ENCODE data around the gene PKD1L1. TPM values are rescaled to one million over a fixed set of nuclear protein-coding genes. Genes with fewer than 3 reads are reported as not detected.

Gene PKD1L1
- total RNA-seq, 1 experiment from 2014 or later = 0.17 TPM

DNA sequence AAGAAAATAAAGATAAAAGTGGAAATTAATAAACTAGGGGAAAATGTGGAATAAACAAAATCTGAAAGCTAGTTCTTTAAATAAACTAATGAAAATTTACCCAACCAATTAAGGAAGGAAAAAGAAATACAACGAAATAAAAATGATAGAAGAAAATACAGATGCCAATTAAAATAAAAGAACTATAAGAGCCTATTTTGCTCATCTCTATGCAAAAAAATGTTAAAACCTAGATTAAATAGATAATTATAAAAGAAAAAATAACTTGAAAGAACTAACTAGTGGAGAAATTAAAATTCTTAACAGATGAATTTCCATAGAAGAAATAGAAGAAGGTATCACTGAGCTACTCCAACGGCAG is 32.7 kb downstream of the PKD1L1 start:
- no peak overlapping the region for H4K5ac ChIP-seq (ENCODE audit: insufficient read length, low read depth, low read length)
- no peak overlapping the region for H3K4me2 ChIP-seq (ENCODE audit: insufficient read depth, insufficient read length, low read length)
- H4K91ac ChIP-seq (ENCODE audit: insufficient read length, low read depth, low read length) = no peak overlapping the region
- no peaks in the 10 kb centered on the region for H3K4me1 ChIP-seq (ENCODE audit: insufficient read depth, low read length)
- no peak for DNase-seq
- H2AFZ ChIP-seq (ENCODE audit: low read length) = no peak overlapping the region
- no peaks in the 10 kb centered on the region for H3K23me2 ChIP-seq (ENCODE audit: insufficient read length, low read depth, low read length, poor library complexity, severe bottlenecking)
- no peaks in the 10 kb centered on the region for H3K79me2 ChIP-seq (ENCODE audit: insufficient read depth, low read length)
- Mint-ChIP-seq H3K27me3 (ENCODE audit: low read depth) (no peaks in the 10 kb centered on the region; the same call in 1 of the 2 replicates), H3K9me3 (peaks cover 6 to 7% of the 10 kb centered on the region in 2 experiments; a peak in 3 of 5 replicates), H3K4me3 (no peak overlapping the region), H3K36me3 (ENCODE audit: insufficient read depth in 1 of 3, low read depth in 3 of 3) (peaks cover 0 to 7% (median 1%) of the 10 kb centered on the region in 3 experiments; a peak in 4 of 7 replicates), H3K27ac (no peak overlapping the region), H3K4me1 (peaks cover 28% of the 10 kb centered on the region in 2 experiments)
- H3T11ph ChIP-seq (ENCODE audit: low read length) = no peak overlapping the region
- H3K18ac ChIP-seq (ENCODE audit: insufficient read length, low read depth, low read length) = no peak overlapping the region
- H3K14ac ChIP-seq (ENCODE audit: insufficient read depth, low read length) = no peak overlapping the region
- no peak overlapping the region for H2BK20ac ChIP-seq (ENCODE audit: low read depth, low read length, poor library complexity, severe bottlenecking)
- no peak overlapping the region for H2BK5ac ChIP-seq (ENCODE audit: insufficient read length, low read length)
- H3K27me3 ChIP-seq (ENCODE audit: insufficient read depth, low read length) = no peaks in the 10 kb centered on the region
- H3K9me3 ChIP-seq (ENCODE audit: control insufficient read depth, low read depth, low read length) = no peaks in the 10 kb centered on the region
- H2BK15ac ChIP-seq (ENCODE audit: low read depth, low read length) = no peak overlapping the region
- WGBS (ENCODE audit: extremely low coverage, insufficient read length, low lambda C conversion rate) = no CpG with 5 or more reads among the region's 2 CpGs
- H3K79me1 ChIP-seq (ENCODE audit: insufficient read depth, low read depth, low read length, poor library complexity, severe bottlenecking) = no peaks in the 10 kb centered on the region
- no peaks in the 10 kb centered on the region for H4K20me1 ChIP-seq (ENCODE audit: control insufficient read depth, insufficient read depth, insufficient read length)
- H3K4ac ChIP-seq (ENCODE audit: low read depth, low read length) = no peak overlapping the region
- H3K9ac ChIP-seq (ENCODE audit: extremely low read depth, insufficient read length, low read length) = no peak overlapping the region
- H2AK5ac ChIP-seq (ENCODE audit: insufficient read length, low read length) = no peak overlapping the region
- no peak overlapping the region for H3K27ac ChIP-seq (ENCODE audit: insufficient read length, low read depth, low read length)
- H4K8ac ChIP-seq (replicated peaks; ENCODE audit: insufficient read length, low read depth, low read length) = no peak overlapping the region
- no peak overlapping the region for H3K56ac ChIP-seq (ENCODE audit: insufficient read length, low read depth, low read length)
- H2BK120ac ChIP-seq (ENCODE audit: low read depth, low read length, poor library complexity, severe bottlenecking) = no peak overlapping the region
- H2BK12ac ChIP-seq (ENCODE audit: insufficient read length, low read depth, low read length) = no peak overlapping the region
- TF ChIP-seq, protein P1, sequence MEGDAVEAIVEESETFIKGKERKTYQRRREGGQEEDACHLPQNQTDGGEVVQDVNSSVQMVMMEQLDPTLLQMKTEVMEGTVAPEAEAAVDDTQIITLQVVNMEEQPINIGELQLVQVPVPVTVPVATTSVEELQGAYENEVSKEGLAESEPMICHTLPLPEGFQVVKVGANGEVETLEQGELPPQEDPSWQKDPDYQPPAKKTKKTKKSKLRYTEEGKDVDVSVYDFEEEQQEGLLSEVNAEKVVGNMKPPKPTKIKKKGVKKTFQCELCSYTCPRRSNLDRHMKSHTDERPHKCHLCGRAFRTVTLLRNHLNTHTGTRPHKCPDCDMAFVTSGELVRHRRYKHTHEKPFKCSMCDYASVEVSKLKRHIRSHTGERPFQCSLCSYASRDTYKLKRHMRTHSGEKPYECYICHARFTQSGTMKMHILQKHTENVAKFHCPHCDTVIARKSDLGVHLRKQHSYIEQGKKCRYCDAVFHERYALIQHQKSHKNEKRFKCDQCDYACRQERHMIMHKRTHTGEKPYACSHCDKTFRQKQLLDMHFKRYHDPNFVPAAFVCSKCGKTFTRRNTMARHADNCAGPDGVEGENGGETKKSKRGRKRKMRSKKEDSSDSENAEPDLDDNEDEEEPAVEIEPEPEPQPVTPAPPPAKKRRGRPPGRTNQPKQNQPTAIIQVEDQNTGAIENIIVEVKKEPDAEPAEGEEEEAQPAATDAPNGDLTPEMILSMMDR (conservative IDR thresholded peaks at IDR 0.05) = no peak
- H3K23ac ChIP-seq (ENCODE audit: insufficient read length, low read depth, low read length) = no peak overlapping the region
